GM18951 (cell line): ENCODE measurements around the gene TM9SF1.
A peak's percentile ranks its signal among the peaks of the same experiment; 100 is the strongest.

ENCODE experiments used
- POLR2A ChIP-seq: IDR thresholded peaks from 4 replicates; pipeline ENCODE4 v1.6.1; 2011; ENCODE audit warnings: mild to moderate bottlenecking; ENCODE audit not compliant: insufficient read length, insufficient read depth; ENCODE audit errors: extremely low read depth
- in situ Hi-C: fragments of 300-500 bp; cut with MboI; formaldehyde crosslinking; loops from one replicate; pipeline ENCODE4 v1.12.0; 2022; ENCODE audit warnings: low sequenced_read_pairs, mixed read lengths, inconsistent platforms; ENCODE audit not compliant: unreplicated experiment

The TM9SF1 gene

DNA sequence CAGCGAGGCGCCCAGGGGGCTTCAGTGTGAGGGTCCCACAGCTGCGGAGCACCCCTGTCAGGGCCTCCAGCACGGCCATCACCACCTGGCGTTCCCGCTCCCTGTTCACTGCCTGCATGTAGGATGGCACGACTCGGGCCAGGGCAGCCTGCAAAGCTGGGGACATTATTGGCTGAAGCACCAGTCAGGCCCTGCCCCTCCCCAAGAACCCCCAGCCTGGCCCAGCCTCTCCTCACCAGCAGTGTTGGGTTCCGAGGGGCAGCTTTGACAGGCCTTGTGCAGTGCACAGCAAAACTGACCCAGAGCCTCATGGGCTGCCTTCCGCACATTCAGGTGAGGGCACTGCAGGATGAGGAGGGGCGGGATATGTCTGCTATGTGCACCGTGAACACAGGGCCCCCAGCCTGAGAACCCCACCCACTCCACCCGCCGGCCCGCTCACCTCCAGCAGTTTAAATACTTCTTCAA is 12.2 kb downstream of the TM9SF1 start:
- TF ChIP-seq POLR2A, result no peak
- in situ Hi-C loops, result no loop called here

DNA sequence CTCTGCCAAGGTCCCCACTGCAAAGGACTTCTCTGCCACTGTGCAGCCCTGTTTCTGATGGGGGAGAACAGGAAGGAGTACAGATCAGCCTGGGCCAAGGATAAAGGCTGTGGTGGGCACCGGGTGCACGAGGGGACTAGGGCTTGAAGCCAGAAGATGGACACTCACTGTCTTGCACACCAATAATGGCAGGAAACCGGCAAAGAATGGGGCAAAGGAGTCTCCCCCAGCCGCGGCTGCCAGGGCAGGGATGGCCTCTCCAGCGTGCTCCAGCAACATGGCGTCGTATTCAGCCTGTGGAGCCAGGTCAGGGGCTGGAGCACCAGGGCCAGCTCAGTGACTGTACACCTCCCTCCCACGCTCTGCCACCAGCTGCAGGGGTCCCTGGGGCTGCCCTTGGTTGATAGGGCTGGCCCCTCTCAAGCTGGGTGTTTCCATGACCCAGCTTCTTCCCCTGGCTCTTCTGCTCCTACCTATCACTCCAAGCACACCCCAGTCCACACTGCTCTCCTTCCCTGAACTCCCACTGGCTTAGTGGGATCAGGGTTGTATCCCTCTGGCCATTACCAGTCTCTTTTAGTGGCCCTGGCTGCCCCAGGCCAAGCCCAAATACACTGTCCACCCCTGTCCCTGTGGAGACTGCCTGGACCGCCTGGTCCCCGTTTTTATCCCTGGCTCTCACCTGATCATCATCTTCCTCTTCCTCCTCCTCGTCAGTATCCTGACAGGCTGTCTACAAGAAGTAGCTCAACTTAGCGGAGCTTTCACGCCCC is 12.9 kb downstream of the TM9SF1 start:
- in situ Hi-C loops, result no loop called here
- no peak for TF ChIP-seq POLR2A

GRCh38 chr14:24181371-24182077 is 13.7 kb downstream of the TM9SF1 start:
- in situ Hi-C loops, result no loop called here

DNA sequence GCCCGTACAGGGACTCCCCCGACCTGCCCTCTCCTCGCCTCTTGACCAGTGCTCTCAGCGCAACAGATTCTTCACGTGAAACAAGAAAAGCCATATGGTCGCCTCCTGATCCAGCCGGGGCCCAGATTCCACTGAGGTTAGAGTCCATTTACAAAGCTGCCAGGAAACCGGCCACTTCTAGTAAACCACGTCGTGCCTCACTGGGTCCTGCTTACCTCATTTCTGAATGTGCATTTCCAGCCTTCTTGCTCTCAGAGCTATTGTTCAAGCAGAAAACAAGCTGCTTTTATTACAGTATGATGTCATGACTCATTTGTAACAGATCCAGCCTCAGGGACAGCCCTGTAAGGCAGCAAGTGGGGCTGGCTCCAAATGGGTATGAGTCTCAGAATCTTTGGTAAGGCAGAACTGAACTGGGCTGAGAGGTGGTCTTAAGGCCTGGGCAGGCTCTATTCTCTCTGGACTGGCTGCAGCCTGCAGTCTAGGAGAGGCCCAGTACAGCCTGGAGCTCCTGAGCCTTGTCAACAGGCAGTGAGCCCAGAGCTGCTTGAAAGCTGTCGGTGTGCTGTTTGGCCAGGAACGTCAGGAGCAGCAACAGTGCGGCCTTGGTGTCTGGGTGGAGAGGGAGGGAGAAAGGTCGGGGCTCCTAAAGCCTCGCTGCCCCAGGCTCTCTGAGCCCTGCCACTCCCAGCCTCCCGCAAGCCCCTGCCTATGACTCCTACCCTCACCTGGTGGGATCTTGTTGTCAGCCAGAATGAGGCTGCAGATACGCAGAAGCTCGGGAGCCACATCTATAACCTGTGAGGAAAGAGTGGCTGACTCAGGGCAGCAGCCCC is 15.1 kb downstream of the TM9SF1 start:
- TF ChIP-seq POLR2A, result peak; percentile 10
- in situ Hi-C loops, result no loop called here

More at GRCh38 chr14:24181371-24182077, 13.7 kb downstream of the TM9SF1 start:
- peak; percentile 31 for TF ChIP-seq POLR2A

- peak; percentile 26 for TF ChIP-seq POLR2A
- in situ Hi-C loops, result no loop called here
These were observed 15.8 kb downstream of the TM9SF1 start for GRCh38 chr14:24179294-24179960.

- in situ Hi-C loops, result no loop called here
- no peak for TF ChIP-seq POLR2A
These were observed 16.7 kb downstream of the TM9SF1 start for GRCh38 chr14:24178399-24179178.

GRCh38 chr14:24177891-24178290 is 17.4 kb downstream of the TM9SF1 start:
- no peak for TF ChIP-seq POLR2A
- in situ Hi-C loops, result no loop called here

- in situ Hi-C loops, result no loop called here
- TF ChIP-seq POLR2A, result no peak
These were observed 18.0 kb downstream of the TM9SF1 start for GRCh38 chr14:24177041-24177825.

- in situ Hi-C loops, result no loop called here
- TF ChIP-seq POLR2A, result no peak
These were observed 18.6 kb downstream of the TM9SF1 start for GRCh38 chr14:24176599-24176998.

- in situ Hi-C loops, result no loop called here
These were observed 22.4 kb downstream of the TM9SF1 start for GRCh38 chr14:24172871-24173281.

DNA sequence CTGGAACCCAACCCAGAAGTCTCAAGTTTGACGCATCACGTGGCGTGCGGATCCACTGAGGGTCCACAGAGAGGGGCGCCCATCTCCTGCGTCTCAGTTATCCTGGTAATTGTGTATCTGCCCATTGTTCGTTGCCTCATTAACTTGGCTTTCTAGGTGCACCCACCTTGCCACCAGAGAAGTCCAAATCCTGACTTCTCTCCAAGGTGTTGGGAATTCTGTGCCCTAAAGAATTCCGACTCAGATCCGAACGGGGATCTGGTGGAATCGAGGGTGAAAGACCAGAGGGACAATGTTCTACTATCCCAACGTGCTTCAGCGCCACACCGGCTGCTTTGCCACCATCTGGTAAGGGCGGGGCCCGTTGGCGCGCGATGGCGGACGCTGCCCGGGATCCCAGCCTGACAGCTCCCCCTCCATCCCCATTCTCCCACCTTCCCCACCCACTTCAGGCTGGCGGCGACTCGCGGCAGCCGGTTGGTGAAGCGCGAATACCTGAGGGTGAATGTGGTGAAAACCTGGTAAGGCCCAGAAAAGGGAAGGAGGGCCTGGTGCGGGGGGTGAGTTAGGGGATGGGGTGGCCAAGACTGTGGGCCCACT is 22.9 kb downstream of the TM9SF1 start:
- in situ Hi-C loops, result no loop called here
- no peak for TF ChIP-seq POLR2A

More at GRCh38 chr14:24172871-24173281, 22.4 kb downstream of the TM9SF1 start:
- TF ChIP-seq POLR2A, result peak; percentile 13
